Activated CD8-positive, alpha-beta memory T cell treated with anti-CD3 and anti-CD28 coated beads for 1 hour (primary cell): ENCODE results near the gene SOX6.
"Not testable (repeated sequence)": the region's sequence is repeated elsewhere in the genome, so short reads cannot be mapped to it uniquely, and the experiment has no call there.

ENCODE experiments used
- DNase-seq, 2 donors: peaks; one replicate each; pipeline ENCODE4 v3.0.0-alpha.2; 2020; ENCODE audit warnings: low read depth in 1 of 2; ENCODE audit errors: extremely low read depth in 1 of 2

SOX6 gene

GRCh38 chr11:16158426-16158994 is 197.8 kb downstream of the SOX6 start:
- DNase-seq, result no peak

- DNase-seq, result no peak
These were observed 199.0 kb downstream of the SOX6 start for GRCh38 chr11:16157327-16157726.

DNA sequence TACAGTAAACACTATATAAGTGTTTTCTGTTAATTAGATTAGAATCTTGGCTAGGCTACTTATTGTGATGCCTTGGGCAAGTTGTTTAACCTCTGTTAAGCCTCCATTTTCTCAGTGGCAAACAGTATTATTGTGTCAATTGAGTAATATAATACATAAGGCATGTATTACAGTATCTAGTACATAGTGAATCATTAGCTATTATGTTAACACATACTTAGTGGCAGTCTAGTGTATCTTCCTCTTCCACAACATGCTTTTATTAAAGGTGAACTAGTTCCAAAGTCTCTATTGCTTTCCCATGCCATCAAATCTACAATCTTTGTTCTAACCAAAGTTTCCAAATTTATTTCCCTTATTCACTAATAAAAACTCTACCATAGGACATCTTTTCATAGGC is 200.9 kb downstream of the SOX6 start:
- DNase-seq, result no peak

- no peak for DNase-seq
These were observed 201.5 kb downstream of the SOX6 start for GRCh38 chr11:16154715-16155396.

- DNase-seq, result no peak
These were observed 202.4 kb downstream of the SOX6 start for GRCh38 chr11:16153951-16154350.

GRCh38 chr11:16151138-16151537 is 205.2 kb downstream of the SOX6 start:
- DNase-seq, result no peak

DNA sequence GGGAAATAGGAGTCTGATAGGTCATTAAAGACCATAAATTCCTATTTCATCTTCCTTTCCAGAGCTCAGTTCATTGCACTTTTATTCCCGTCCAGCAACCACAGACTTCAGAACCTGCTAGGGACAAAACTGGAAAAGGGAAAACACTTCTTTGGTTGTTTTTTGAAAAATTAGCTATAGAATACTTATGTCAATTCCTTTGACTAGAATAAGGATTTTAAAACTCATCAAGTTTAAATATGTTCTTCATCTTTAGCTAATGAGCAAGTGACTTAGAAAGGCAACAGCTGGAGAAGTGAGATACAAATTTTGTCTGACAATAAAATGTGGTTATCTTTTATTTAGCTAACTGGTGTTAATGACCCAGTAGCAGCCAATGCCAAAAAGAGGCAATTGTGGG is 206.9 kb downstream of the SOX6 start:
- DNase-seq, result no peak

DNA sequence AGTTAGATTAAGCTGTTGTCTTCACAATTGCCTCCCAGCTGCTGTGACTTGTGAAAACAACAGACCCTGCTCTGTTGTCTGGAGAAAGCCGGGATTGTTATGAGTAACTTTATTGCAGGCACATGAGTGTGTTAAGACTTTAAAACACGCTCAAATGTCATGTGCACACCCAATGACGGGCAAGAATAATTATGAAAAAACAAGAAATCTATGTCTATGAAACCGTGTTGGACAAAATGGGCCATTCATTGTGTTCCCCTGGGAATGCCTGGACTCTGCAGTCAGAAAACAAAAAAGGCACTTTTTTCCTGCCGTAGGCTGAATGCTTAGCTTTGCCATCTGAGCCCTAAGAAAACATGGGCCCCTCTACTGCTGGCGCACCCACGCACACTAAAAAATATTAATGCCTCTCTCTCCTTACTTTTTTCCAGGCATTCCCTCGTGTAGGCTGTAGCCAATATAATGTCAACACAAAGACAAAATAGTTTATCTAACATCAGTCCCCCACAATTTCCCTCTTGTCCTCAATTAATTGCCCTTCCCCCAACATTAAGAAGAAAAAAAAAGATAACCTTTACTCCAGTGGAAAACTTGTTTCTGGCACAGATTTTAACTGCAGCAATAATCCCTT is 207.9 kb downstream of the SOX6 start:
- DNase-seq, result no peak

- not testable (repeated sequence) for DNase-seq
These were observed 209.4 kb downstream of the SOX6 start for GRCh38 chr11:16146980-16147379.

- DNase-seq, result not testable (repeated sequence)
These were observed 214.7 kb downstream of the SOX6 start for GRCh38 chr11:16141614-16142013.

GRCh38 chr11:16141162-16141561 is 215.2 kb downstream of the SOX6 start:
- DNase-seq, result not testable (repeated sequence)

DNA sequence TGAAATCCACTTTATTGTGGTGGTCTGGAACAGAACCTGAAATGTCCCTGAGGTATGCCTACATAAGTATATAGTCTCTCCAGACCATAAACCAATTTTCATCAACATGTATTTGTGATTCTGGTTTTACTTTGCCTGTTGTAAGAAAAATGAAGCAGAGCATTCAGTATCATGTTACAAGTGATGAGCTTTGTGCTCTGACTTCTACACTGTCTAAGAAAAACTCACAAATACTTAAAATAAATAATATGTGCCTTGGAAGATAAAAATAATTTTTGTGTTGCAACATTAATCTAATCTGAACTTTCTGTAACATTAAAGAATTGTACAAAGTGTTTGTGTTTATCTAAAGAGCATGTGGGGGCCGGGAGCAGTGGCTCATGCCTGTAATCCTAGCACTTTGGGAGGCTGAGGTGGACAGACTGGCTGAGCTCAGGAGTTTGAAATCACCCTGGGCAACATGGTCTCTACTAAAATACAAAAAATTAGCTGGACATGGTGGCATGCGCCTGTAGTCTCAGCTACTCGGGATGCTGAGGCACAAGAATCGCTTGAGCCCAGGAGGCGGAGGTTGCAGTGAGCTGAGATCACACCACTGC is 219.5 kb downstream of the SOX6 start:
- no peak for DNase-seq

GRCh38 chr11:16133867-16134266 is 222.5 kb downstream of the SOX6 start:
- no peak for DNase-seq

- DNase-seq, result no peak
These were observed 228.6 kb downstream of the SOX6 start for GRCh38 chr11:16127732-16128131.

DNA sequence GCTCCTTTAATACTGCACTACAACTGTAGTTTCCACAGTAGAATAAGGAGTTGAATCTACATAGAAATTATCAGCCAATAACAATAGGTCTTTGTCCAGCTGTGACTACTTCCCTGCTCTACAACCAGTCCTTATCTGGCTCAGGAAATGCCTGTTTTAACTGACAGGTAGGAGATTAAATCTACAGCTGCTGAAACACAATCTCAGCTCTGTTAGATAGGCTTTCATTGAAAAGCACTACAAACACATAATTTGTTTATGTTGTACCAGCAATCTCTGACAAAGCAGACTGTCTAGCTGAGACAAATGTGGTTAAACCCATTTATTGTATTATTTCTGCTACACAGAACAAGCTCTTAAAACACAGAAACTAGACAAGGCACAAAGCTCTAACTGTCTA is 230.0 kb downstream of the SOX6 start:
- no peak for DNase-seq

DNA sequence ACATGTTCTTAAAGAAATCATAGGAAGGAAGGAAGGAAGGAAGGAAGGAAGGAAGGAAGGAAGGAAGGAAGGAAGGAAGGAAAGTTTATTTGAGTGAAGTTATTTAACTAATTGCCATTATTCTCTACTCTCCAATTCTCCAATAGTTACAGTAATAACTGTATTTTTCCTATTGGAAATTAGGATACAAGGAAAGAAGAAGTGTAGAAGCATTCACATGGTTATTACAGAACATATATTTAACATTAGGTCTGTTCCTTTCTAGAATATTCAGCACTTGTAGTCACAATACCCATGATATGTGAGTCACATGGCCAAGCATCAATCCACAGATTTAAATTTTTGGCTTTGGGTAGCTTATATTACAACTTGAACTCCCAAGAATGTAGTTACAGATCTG is 230.6 kb downstream of the SOX6 start:
- no peak for DNase-seq

- DNase-seq, result no peak
These were observed 232.0 kb downstream of the SOX6 start for GRCh38 chr11:16124390-16124789.

DNA sequence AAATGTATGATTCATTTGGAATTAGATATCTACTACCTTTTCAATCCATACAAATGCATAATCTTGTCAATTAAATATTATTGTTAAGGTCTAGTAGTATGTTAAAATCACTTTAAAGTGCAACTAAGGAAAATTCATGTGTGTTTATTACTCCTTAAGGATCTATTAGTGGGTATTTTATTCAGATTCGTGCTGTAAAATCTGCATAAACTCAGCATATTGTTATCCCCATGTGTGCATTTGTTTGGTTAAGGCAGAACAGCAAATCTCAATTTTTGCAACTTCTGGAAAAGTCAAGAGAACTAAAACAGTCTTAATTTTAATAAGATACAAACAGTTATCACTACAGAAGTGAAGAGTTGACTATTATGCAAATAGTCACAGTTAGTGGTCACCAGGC is 234.5 kb downstream of the SOX6 start:
- no peak for DNase-seq

DNA sequence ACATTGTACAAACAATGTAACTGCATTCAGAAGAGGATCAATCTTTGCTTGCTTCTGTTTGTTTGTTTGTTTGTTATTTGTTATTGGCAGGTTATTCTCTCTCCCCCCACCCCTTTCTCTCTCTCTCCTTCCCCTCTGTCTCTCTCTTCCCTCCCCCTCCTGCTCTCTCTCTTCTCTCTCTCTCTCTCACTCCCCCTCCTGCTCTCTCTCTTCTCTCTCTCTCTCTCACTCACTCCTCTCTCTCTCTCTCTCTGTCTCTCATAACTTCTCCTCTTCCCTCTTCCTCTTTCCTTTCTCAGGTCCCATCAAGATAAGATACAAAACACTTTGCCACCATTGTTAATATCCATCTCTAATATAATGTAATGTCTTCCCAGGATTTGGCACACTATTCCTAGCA is 236.3 kb downstream of the SOX6 start:
- no peak for DNase-seq

DNA sequence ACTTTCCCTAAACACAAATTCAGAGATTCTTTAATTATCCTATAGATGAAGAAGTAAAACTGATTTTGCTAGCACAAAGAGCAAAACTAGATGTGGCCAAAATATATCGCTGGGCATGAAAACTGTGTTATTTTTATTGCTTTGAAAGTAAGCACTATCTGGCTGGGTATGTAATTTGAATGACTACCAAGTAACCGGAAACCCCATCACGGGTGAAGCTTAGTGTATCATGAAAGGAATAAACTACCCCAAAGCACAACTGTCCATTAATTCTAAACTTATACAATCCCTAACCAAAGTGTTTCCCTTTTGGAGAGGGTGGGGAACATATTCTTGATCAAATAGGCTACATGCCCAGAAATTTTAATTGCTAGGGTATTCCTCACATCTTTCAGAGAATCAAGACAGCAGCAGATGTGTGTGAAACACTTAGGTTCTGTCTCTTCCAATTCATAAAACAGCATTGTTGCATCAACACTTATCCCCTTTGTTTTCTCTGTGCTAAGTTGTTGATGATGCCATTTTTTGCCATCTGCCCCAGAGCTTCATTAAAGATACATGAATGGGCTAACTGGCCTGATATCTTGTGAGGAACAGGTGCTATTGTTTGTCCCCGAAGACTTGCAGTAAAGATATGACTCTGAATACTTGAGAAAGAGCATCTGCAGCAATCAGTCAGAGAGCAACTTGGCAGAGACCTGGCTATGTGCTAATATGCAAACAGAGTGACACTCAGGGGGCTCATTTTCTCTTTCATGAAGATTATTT is 238.2 kb downstream of the SOX6 start:
- DNase-seq, result no peak
